WERI-Rb-1 (cell line): ENCODE data around the gene PPM1B.

ENCODE experiments used
- DNase-seq: peaks from one replicate; pipeline ENCODE4 v3.0.0-alpha.2; 2020
- H3K27ac ChIP-seq: fragments of 250-450 bp; sonication (Bioruptor Pico); 2 replicates; pipeline ENCODE4 v1.5.1; 2020; ENCODE audit warnings: mild to moderate bottlenecking, moderate library complexity
- H3K27me3 ChIP-seq: fragments of 250-450 bp; sonication (Bioruptor Pico); 2 replicates; pipeline ENCODE4 v1.5.1; 2021; ENCODE audit warnings: mild to moderate bottlenecking, low read depth, moderate library complexity; ENCODE audit not compliant: insufficient read depth, severe bottlenecking
- H3K36me3 ChIP-seq: fragments of 250-450 bp; sonication (Bioruptor Pico); 2 replicates; pipeline ENCODE4 v1.5.1; 2020; ENCODE audit warnings: mild to moderate bottlenecking, moderate library complexity
- H3K4me3 ChIP-seq: 2 replicates; pipeline ENCODE4 v1.5.1; 2011; ENCODE audit warnings: low read depth, mild to moderate bottlenecking, control low read depth, low read length
- H3K9me3 ChIP-seq: fragments of 250-450 bp; sonication (Bioruptor Pico); 2 replicates; pipeline ENCODE4 v1.5.1; 2021; ENCODE audit warnings: mild to moderate bottlenecking, moderate library complexity; ENCODE audit not compliant: severe bottlenecking
- TF ChIP-seq, protein P1 (sequence below): IDR thresholded peaks from 2 replicates; pipeline ENCODE4 v1.5.1; 2011; ENCODE audit warnings: low read depth, mild to moderate bottlenecking, control low read depth, inconsistent platforms, low read length

The PPM1B gene

DNA sequence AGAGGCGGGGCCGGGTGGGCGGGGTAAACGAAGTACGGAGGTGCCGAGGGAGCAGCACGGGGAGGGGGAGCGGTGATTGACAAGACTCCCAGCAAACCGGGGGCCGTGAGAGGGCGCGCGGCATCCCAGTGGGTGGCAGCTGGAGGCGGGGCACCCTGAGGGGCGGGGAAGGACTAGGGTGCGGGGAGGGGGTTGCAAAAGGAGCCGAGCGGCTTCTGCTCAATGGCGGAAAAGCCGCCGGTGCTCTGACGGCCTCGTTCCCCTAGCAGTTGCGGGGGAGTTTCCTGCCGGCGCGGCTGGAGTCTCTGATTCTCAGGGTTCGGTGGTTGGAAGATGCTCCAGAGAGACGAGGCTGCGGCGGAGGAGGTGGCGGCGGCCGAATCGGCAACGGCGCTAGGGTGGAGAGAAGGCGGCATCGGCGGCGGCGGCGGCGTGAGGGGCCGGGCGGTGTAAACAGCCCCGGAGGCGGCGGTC is at the start of gene PPM1B:
Gene PPM1B (plus strand): TSS at position 195 of the 474 bp plus-strand sequence. CDS start 32,325 bp downstream, outside the sequence.
- Histone ChIP-seq H3K9me3 (peaks cover 10% of the 10 kb centered on the region), H3K27me3 (no peaks in the 10 kb centered on the region), H3K27ac (peak within 1 kb of the TSS; percentile 98), H3K36me3 (peaks cover 11% of the 10 kb centered on the region), H3K4me3 (peak within 1 kb of the TSS; percentile 82)
- TF ChIP-seq, protein P1, sequence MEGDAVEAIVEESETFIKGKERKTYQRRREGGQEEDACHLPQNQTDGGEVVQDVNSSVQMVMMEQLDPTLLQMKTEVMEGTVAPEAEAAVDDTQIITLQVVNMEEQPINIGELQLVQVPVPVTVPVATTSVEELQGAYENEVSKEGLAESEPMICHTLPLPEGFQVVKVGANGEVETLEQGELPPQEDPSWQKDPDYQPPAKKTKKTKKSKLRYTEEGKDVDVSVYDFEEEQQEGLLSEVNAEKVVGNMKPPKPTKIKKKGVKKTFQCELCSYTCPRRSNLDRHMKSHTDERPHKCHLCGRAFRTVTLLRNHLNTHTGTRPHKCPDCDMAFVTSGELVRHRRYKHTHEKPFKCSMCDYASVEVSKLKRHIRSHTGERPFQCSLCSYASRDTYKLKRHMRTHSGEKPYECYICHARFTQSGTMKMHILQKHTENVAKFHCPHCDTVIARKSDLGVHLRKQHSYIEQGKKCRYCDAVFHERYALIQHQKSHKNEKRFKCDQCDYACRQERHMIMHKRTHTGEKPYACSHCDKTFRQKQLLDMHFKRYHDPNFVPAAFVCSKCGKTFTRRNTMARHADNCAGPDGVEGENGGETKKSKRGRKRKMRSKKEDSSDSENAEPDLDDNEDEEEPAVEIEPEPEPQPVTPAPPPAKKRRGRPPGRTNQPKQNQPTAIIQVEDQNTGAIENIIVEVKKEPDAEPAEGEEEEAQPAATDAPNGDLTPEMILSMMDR, result no peak
- DNase-seq, result peak; percentile 100

DNA sequence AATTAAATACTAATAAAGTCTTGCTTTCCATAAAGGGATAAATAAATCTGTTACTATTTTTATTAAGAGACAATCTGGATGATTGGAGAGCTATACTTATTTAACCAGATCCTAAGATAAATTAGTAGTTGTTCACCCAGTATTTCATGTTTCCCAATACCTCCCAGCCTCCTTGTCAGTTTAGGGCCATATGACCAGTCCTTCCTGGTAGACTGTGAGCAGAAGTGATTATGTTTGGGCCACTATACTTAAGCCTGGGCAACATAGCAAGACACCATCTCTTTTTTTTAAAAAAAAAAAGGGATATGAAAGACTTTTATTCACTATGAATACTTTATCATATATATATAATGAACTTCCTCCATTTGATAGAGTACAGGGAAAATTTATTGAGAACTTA is 48.8 kb upstream of the PPM1B start:
- no peaks in the 10 kb centered on the region for H3K9me3 ChIP-seq
- no peak overlapping the region for H3K4me3 ChIP-seq
- TF ChIP-seq, protein P1, result no peak
- DNase-seq, result no peak
- no peaks in the 10 kb centered on the region for H3K27me3 ChIP-seq
- H3K36me3 ChIP-seq, result no peaks in the 10 kb centered on the region
- H3K27ac ChIP-seq, result no peak overlapping the region

DNA sequence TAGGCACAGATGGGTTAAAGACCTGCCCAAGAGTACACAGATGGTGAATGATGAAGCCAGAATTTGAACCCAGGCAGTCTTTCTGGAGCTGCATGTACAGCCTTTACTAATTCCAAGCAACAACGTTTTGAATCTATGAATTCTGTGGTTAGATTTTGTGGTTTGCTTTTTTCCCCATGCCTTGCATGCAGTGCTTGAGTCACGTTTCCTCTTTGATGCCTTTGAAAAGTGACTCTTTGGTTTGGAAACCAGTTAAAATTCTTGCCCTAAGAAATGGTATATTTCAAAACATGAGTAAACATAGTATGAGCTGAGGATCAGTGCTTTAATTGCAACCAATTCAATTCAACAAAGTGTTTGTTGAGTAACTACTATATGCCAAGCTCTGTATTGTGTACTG is 48.2 kb upstream of the PPM1B start:
- Histone ChIP-seq H3K27ac (no peak overlapping the region), H3K27me3 (no peaks in the 10 kb centered on the region), H3K9me3 (no peaks in the 10 kb centered on the region), H3K36me3 (no peaks in the 10 kb centered on the region), H3K4me3 (no peak overlapping the region)
- DNase-seq, result no peak
- TF ChIP-seq, protein P1, result no peak

DNA sequence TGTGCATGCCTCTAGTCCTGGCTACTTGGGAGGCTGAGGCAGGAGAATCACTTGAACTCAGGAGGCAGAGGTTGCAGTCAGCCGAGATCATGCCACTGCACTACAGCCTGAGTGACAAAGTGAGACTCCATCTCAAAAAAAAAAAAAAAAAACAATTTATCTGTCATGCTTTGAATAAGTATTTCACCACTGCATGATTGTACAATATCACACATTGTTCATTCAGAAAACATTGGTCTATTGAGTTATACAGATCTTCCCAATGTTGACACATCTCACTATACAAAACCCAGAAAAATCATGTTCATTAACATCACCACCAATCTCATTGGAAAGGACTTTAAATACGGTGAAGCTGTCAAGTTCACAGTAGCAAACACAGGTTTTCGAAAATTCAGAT is 46.8 kb upstream of the PPM1B start:
- no peaks in the 10 kb centered on the region for H3K27me3 ChIP-seq
- H3K27ac ChIP-seq, result no peak overlapping the region

DNA sequence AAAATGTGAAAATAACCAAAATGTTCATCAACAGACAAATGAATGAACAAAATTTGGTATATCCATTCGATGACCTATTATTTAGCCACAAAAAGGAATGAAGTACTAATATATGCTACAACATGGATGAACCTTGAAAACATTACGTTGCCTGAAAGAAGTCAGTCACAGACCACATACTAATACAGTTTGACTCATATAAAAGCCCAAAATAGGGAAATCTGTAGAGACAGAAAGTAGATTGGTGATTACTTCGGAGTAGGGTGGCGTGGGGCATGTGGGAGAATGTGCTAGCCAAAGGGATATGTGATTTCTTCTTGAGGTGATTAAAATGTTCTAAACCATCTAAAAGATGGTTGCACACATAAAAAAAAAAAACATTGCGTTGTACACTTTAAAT is 44.2 kb upstream of the PPM1B start:
- Histone ChIP-seq H3K4me3 (no peak overlapping the region), H3K27me3 (no peaks in the 10 kb centered on the region), H3K9me3 (no peaks in the 10 kb centered on the region), H3K27ac (no peak overlapping the region), H3K36me3 (no peaks in the 10 kb centered on the region)
- TF ChIP-seq, protein P1, result no peak
- DNase-seq, result no peak

More for the DNA sequence above, 46.8 kb upstream of the PPM1B start:
- Histone ChIP-seq H3K36me3 (no peaks in the 10 kb centered on the region), H3K9me3 (no peaks in the 10 kb centered on the region), H3K4me3 (no peak overlapping the region)
- no peak for DNase-seq
- TF ChIP-seq, protein P1, result no peak
